BLaER1 treated with 17β-estradiol and CSF1 and Interleukin-3, amounts not matched to agents 10 nM and 100 nM (cell line): ENCODE results near the gene PRR11.
"Not testable (repeated sequence)": the region's sequence is repeated elsewhere in the genome, so short reads cannot be mapped to it uniquely, and the experiment has no call there.

Source experiments
- H3K27ac ChIP-seq, 11 experiments: shearing (Covaris generic); formaldehyde crosslinking; 2 replicates each; pipeline ENCODE4 v1.8.1; 2022
- H3K27me3 ChIP-seq, 11 experiments: shearing (Covaris generic); formaldehyde crosslinking; 2 replicates each; pipeline ENCODE4 v1.8.1; 2022
- H3K36me3 ChIP-seq, 11 experiments: shearing (Covaris generic); formaldehyde crosslinking; 2 replicates each; pipeline ENCODE4 v1.8.1; 2022
- H3K4me1 ChIP-seq, 10 experiments: shearing (Covaris generic); formaldehyde crosslinking; 2 replicates each; pipeline ENCODE4 v1.8.1; 2022
- H3K4me2 ChIP-seq, 11 experiments: shearing (Covaris generic); formaldehyde crosslinking; 2 replicates each; pipeline ENCODE4 v1.8.1; 2022
- H3K4me3 ChIP-seq, 10 experiments: shearing (Covaris generic); formaldehyde crosslinking; 2 replicates each; pipeline ENCODE4 v1.8.1; 2022
- H3K9ac ChIP-seq, 11 experiments: shearing (Covaris generic); formaldehyde crosslinking; 2 replicates each; pipeline ENCODE4 v1.8.1; 2022
- H3K9me3 ChIP-seq, 11 experiments: shearing (Covaris generic); formaldehyde crosslinking; replicated peaks in 1 of 11; 2 replicates each; pipeline ENCODE4 v1.8.1; 2022
- H4K20me1 ChIP-seq, 11 experiments: shearing (Covaris generic); formaldehyde crosslinking; 2 replicates each; pipeline ENCODE4 v1.8.1; 2022
- Cebpa-rat ChIP-seq, 11 experiments: shearing (Covaris generic); IDR thresholded peaks; 2 replicates each; pipeline ENCODE4 v1.8.1; 2022

Gene PRR11

GRCh38 chr17:59115474-59115873 lies 40.1 kb upstream of the PRR11 start:
- H3K36me3 ChIP-seq: peaks cover 20 to 100% (median 90%) of the 10 kb centered on the region in 11 experiments; a peak in 21 of 22 replicates

GRCh38 chr17:59121901-59122480 lies 33.6 kb upstream of the PRR11 start:
- H3K4me2 ChIP-seq: peak overlapping the region in 8 of 11 experiments; percentile 5 to 47 (median 28); a peak in 13 of 22 replicates
- no peaks in the 10 kb centered on the region for H3K27me3 ChIP-seq
- TF ChIP-seq Cebpa-rat (IDR thresholded peaks at IDR 0.05): no peak
- H4K20me1 ChIP-seq: no peaks in the 10 kb centered on the region; a peak in 2 of 22 replicates
- H3K27ac ChIP-seq: peak overlapping the region in 4 of 11 experiments; percentile 18 to 34 (median 24); a peak in 2 of 22 replicates
- H3K4me3 ChIP-seq: no peak overlapping the region
- H3K9me3 ChIP-seq: no peaks in the 10 kb centered on the region
- H3K36me3 ChIP-seq: peaks cover 20 to 97% (median 78%) of the 10 kb centered on the region in 11 experiments; a peak in 21 of 22 replicates
- H3K9ac ChIP-seq: no peak overlapping the region
- peaks cover 0 to 13% (median 10%) of the 10 kb centered on the region in 10 experiments; a peak in 14 of 20 replicates for H3K4me1 ChIP-seq

More at GRCh38 chr17:59115474-59115873, 40.1 kb upstream of the PRR11 start:
- Histone ChIP-seq H3K9ac (no peak overlapping the region), H3K4me1 (no peaks in the 10 kb centered on the region), H4K20me1 (peaks cover 0 to 15% (median 0%) of the 10 kb centered on the region in 11 experiments; a peak in 2 of 22 replicates), H3K27ac (no peak overlapping the region), H3K4me3 (no peak overlapping the region), H3K4me2 (no peak overlapping the region), H3K27me3 (no peaks in the 10 kb centered on the region), H3K9me3 (no peaks in the 10 kb centered on the region)
- TF ChIP-seq Cebpa-rat (IDR thresholded peaks at IDR 0.05): no peak

DNA sequence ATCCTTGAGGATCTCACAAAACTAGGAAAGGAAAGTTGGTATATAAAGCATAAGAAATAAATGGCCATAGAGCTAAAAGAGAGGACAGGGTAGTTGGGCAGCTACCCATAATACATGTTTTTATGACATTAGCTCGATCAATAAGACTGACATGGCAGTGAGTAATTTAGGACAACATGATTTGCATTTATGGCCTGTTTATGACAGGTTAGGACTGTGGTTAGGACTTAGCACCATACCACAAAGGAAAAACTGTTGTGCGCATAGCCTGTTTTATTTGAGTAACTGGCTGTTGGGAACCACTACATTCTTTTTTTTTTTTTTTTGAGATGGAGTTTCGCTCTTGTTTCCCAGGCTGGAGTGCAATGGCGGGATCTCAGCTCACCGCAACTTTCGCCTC lies 30.9 kb upstream of the PRR11 start:
- Histone ChIP-seq H3K4me2 (no peak overlapping the region), H3K27ac (no peak overlapping the region), H4K20me1 (peaks cover 0 to 5% (median 0%) of the 10 kb centered on the region in 11 experiments; a peak in 2 of 22 replicates), H3K9ac (no peak overlapping the region), H3K4me1 (peaks cover 0 to 13% (median 10%) of the 10 kb centered on the region in 10 experiments; a peak in 14 of 20 replicates), H3K4me3 (no peak overlapping the region), H3K9me3 (no peaks in the 10 kb centered on the region), H3K27me3 (no peaks in the 10 kb centered on the region), H3K36me3 (peaks cover 22 to 97% (median 78%) of the 10 kb centered on the region in 11 experiments; a peak in 21 of 22 replicates)
- TF ChIP-seq Cebpa-rat (IDR thresholded peaks at IDR 0.05): no peak

DNA sequence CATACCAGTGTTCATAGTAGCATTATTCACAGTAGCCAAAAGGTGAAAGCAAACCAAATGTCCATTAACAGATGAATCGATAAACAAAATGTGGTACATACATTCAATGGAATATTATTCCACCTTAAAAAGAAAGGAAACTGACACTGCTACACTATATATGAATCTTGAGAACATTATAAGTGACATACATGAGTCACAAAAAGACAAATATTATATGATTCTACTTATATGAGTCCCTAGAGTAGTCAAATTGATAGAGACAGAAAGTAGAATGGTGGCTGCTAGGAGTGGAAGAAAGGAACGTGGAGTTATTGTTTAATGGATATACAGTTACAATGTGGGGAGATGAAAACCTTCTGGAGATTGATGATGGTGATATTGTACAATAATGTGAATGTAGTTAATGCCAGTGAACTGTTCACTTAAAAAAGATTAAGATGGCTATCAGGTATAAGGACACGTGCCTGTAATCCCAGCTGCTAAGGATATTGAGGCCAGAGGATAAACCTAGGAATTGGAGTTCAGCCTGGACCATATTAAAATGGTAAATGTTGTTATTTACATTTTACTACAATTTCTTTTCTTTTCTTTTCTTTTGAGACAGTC lies 28.6 kb upstream of the PRR11 start:
- Histone ChIP-seq H3K27ac (no peak overlapping the region), H3K4me2 (no peak overlapping the region), H3K4me1 (peaks cover 0 to 10% (median 8%) of the 10 kb centered on the region in 10 experiments; a peak in 14 of 20 replicates), H3K27me3 (no peaks in the 10 kb centered on the region), H4K20me1 (peaks cover 0 to 8% (median 2%) of the 10 kb centered on the region in 11 experiments; a peak in 7 of 22 replicates), H3K4me3 (no peak overlapping the region), H3K9me3 (no peaks in the 10 kb centered on the region), H3K36me3 (peaks cover 12 to 96% (median 65%) of the 10 kb centered on the region in 11 experiments; a peak in 21 of 22 replicates), H3K9ac (no peak overlapping the region)
- TF ChIP-seq Cebpa-rat (IDR thresholded peaks at IDR 0.05): no peak

GRCh38 chr17:59129814-59130213 lies 25.7 kb upstream of the PRR11 start:
- Histone ChIP-seq H3K27me3 (no peaks in the 10 kb centered on the region), H3K9ac (no peak overlapping the region), H3K4me2 (no peak overlapping the region), H3K36me3 (peaks cover 12 to 79% (median 42%) of the 10 kb centered on the region in 11 experiments; a peak in 21 of 22 replicates), H3K27ac (no peak overlapping the region), H3K4me3 (no peak overlapping the region), H4K20me1 (peaks cover 0 to 31% (median 8%) of the 10 kb centered on the region in 11 experiments; a peak in 9 of 22 replicates), H3K9me3 (no peaks in the 10 kb centered on the region), H3K4me1 (no peaks in the 10 kb centered on the region)
- no peak for TF ChIP-seq Cebpa-rat (IDR thresholded peaks at IDR 0.05)

- Histone ChIP-seq H3K27ac (no peak overlapping the region), H3K27me3 (no peaks in the 10 kb centered on the region), H3K36me3 (peaks cover 12 to 70% (median 39%) of the 10 kb centered on the region in 11 experiments; a peak in 21 of 22 replicates), H3K9me3 (no peaks in the 10 kb centered on the region), H3K9ac (no peak overlapping the region), H3K4me2 (no peak overlapping the region), H3K4me1 (no peaks in the 10 kb centered on the region; a peak in 1 of 20 replicates), H4K20me1 (peaks cover 0 to 41% (median 11%) of the 10 kb centered on the region in 11 experiments; a peak in 10 of 22 replicates), H3K4me3 (no peak overlapping the region)
- TF ChIP-seq Cebpa-rat (IDR thresholded peaks at IDR 0.05): no peak
These were observed 24.4 kb upstream of the PRR11 start for GRCh38 chr17:59131131-59131530.

- H3K27ac ChIP-seq, H3K27me3 ChIP-seq, H3K4me1 ChIP-seq, H3K4me3 ChIP-seq, H3K4me2 ChIP-seq, H3K9ac ChIP-seq, H3K9me3 ChIP-seq: not testable (repeated sequence)
- peaks cover 0 to 36% (median 19%) of the 10 kb centered on the region in 11 experiments; a peak in 15 of 22 replicates for H3K36me3 ChIP-seq
- peaks cover 0 to 74% (median 13%) of the 10 kb centered on the region in 11 experiments; a peak in 12 of 22 replicates for H4K20me1 ChIP-seq
These were observed 17.2 kb upstream of the PRR11 start for GRCh38 chr17:59138339-59138738.

DNA sequence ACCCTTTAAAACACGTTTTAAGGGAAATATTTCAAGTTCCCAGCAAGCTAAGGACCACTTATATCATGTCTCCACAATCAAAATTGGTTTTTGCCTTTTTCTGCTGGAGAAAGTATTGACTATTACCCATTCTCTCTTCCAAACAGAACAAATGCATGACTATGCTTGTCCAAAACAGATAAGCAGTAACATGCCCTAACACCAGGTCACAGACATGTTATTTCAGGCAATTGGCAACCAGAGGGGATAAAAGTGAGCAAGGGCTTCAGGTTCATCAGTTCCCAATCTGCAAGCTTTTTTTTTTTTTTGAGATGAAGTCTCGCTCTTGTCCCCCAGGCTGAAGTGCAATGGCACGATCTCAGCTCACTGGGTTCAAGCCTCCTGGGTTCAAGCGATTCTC lies 15.6 kb upstream of the PRR11 start:
- H3K9me3 ChIP-seq: peaks cover 0 to 7% (median 0%) of the 10 kb centered on the region in 11 experiments; a peak in 4 of 22 replicates
- H3K27ac ChIP-seq: no peak overlapping the region
- H4K20me1 ChIP-seq: peaks cover 0 to 58% (median 13%) of the 10 kb centered on the region in 11 experiments; a peak in 12 of 22 replicates
- TF ChIP-seq Cebpa-rat (IDR thresholded peaks at IDR 0.05): no peak
- no peaks in the 10 kb centered on the region for H3K27me3 ChIP-seq
- H3K4me2 ChIP-seq: no peak overlapping the region
- peaks cover 0 to 52% (median 35%) of the 10 kb centered on the region in 11 experiments; a peak in 18 of 22 replicates for H3K36me3 ChIP-seq
- H3K4me3 ChIP-seq: no peak overlapping the region
- H3K9ac ChIP-seq: no peak overlapping the region
- H3K4me1 ChIP-seq: no peaks in the 10 kb centered on the region; a peak in 2 of 20 replicates

- Histone ChIP-seq H3K4me3 (no peak overlapping the region), H3K9ac (no peak overlapping the region), H3K36me3 (peaks cover 0 to 61% (median 49%) of the 10 kb centered on the region in 11 experiments; a peak in 19 of 22 replicates), H3K4me1 (no peaks in the 10 kb centered on the region; a peak in 1 of 20 replicates), H3K9me3 (peaks cover 0 to 8% (median 0%) of the 10 kb centered on the region in 11 experiments; a peak in 4 of 22 replicates), H3K27ac (no peak overlapping the region), H4K20me1 (peaks cover 0 to 46% (median 12%) of the 10 kb centered on the region in 11 experiments; a peak in 11 of 22 replicates), H3K27me3 (no peaks in the 10 kb centered on the region), H3K4me2 (no peak overlapping the region)
- TF ChIP-seq Cebpa-rat (IDR thresholded peaks at IDR 0.05): no peak
These were observed 13.7 kb upstream of the PRR11 start for GRCh38 chr17:59141860-59142259.
